Measurements from ENCODE around the gene CPEB4. TPM values are rescaled to one million over a fixed set of nuclear protein-coding genes. Genes with fewer than 3 reads are reported as not detected.

Gene CPEB4
- total and polyA plus RNA-seq, 9 of the 15 experiments (the other 6 are each of a cell fraction or from before 2014, with no cell fraction given) = 7.4 to 21.3 (median 12.4) TPM

- TF ChIP-seq, protein P1, sequence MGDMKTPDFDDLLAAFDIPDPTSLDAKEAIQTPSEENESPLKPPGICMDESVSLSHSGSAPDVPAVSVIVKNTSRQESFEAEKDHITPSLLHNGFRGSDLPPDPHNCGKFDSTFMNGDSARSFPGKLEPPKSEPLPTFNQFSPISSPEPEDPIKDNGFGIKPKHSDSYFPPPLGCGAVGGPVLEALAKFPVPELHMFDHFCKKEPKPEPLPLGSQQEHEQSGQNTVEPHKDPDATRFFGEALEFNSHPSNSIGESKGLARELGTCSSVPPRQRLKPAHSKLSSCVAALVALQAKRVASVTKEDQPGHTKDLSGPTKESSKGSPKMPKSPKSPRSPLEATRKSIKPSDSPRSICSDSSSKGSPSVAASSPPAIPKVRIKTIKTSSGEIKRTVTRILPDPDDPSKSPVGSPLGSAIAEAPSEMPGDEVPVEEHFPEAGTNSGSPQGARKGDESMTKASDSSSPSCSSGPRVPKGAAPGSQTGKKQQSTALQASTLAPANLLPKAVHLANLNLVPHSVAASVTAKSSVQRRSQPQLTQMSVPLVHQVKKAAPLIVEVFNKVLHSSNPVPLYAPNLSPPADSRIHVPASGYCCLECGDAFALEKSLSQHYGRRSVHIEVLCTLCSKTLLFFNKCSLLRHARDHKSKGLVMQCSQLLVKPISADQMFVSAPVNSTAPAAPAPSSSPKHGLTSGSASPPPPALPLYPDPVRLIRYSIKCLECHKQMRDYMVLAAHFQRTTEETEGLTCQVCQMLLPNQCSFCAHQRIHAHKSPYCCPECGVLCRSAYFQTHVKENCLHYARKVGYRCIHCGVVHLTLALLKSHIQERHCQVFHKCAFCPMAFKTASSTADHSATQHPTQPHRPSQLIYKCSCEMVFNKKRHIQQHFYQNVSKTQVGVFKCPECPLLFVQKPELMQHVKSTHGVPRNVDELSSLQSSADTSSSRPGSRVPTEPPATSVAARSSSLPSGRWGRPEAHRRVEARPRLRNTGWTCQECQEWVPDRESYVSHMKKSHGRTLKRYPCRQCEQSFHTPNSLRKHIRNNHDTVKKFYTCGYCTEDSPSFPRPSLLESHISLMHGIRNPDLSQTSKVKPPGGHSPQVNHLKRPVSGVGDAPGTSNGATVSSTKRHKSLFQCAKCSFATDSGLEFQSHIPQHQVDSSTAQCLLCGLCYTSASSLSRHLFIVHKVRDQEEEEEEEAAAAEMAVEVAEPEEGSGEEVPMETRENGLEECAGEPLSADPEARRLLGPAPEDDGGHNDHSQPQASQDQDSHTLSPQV (IDR thresholded peaks at IDR 0.05) = peak; percentile 58; the same call in 1 of the 2 replicates
- TF ChIP-seq CREM (IDR thresholded peaks at IDR 0.05; ENCODE audit: low read depth) = peak; percentile 56; the same call in 1 of the 2 replicates
- TF ChIP-seq MTA3 (IDR thresholded peaks at IDR 0.05; ENCODE audit: borderline replicate concordance) = 0 out of 2 replicates have a peak, but pooled peaks have one; percentile 11
- peak; percentile 39; the same call in 1 of the 2 replicates for TF ChIP-seq SMAD4 (CRISPR knock-in tag; conservative IDR thresholded peaks at IDR 0.05)
- TF ChIP-seq ATF3 (IDR thresholded peaks at IDR 0.05) = peak; percentile 83
- TF ChIP-seq ATF3 (CRISPR knock-in tag; conservative IDR thresholded peaks at IDR 0.05) = no peak
- TF ChIP-seq MCM7 (IDR thresholded peaks at IDR 0.05) = no peak
- TF ChIP-seq CXXC5 (CRISPR knock-in tag; IDR thresholded peaks at IDR 0.05) = peak; percentile 25
- peak; percentile 52; the same call in 1 of the 2 replicates for TF ChIP-seq CREB1 (IDR thresholded peaks at IDR 0.05)
- no peak for TF ChIP-seq CREB1 (CRISPR knock-in tag; IDR thresholded peaks at IDR 0.05)
- TF ChIP-seq JUN (IDR thresholded peaks at IDR 0.05; ENCODE audit: borderline replicate concordance, low read depth, low read length) = peak; percentile 28; the same call in 1 of the 2 replicates
- no peak for TF ChIP-seq JUN (CRISPR knock-in tag; IDR thresholded peaks at IDR 0.05; ENCODE audit: borderline replicate concordance)
- TF ChIP-seq PPARD (CRISPR knock-in tag; IDR thresholded peaks at IDR 0.05) = no peak
- 0 out of 2 replicates have a peak, but pooled peaks have one; percentile 12 for TF ChIP-seq ZNF584 (CRISPR knock-in tag; IDR thresholded peaks at IDR 0.05; ENCODE audit: low read depth)
- no peak for TF ChIP-seq HNRNPUL1 (IDR thresholded peaks at IDR 0.05; ENCODE audit: low read length)
- 0 out of 2 replicates have a peak, but pooled peaks have one; percentile 13 for TF ChIP-seq ZNF766 (CRISPR knock-in tag; conservative IDR thresholded peaks at IDR 0.05)
- TF ChIP-seq ZNF589 (CRISPR knock-in tag; IDR thresholded peaks at IDR 0.05; ENCODE audit: low read depth) = no peak
- TF ChIP-seq AFF4 (CRISPR knock-in tag; IDR thresholded peaks at IDR 0.05) = no peak
These were observed 36.4 kb upstream of the CPEB4 start (continued) for GRCh38 chr5:173851595-173852243.
